ENCODE measurements around the gene B9D1.
A peak's percentile ranks its signal among the peaks of the same experiment; 100 is the strongest.

Gene B9D1

GRCh38 chr17:19362277-19363113 is at the start of gene B9D1:
B9D1 (minus strand) TSS chr17:19362723; CDS start chr17:19362569, 154 bp downstream.
- H3K27ac ChIP-seq, result peak within 1 kb of the TSS; percentile 84
- TF ChIP-seq, protein P1, sequence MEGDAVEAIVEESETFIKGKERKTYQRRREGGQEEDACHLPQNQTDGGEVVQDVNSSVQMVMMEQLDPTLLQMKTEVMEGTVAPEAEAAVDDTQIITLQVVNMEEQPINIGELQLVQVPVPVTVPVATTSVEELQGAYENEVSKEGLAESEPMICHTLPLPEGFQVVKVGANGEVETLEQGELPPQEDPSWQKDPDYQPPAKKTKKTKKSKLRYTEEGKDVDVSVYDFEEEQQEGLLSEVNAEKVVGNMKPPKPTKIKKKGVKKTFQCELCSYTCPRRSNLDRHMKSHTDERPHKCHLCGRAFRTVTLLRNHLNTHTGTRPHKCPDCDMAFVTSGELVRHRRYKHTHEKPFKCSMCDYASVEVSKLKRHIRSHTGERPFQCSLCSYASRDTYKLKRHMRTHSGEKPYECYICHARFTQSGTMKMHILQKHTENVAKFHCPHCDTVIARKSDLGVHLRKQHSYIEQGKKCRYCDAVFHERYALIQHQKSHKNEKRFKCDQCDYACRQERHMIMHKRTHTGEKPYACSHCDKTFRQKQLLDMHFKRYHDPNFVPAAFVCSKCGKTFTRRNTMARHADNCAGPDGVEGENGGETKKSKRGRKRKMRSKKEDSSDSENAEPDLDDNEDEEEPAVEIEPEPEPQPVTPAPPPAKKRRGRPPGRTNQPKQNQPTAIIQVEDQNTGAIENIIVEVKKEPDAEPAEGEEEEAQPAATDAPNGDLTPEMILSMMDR (conservative IDR thresholded peaks at IDR 0.05), result peak; percentile 95

DNA sequence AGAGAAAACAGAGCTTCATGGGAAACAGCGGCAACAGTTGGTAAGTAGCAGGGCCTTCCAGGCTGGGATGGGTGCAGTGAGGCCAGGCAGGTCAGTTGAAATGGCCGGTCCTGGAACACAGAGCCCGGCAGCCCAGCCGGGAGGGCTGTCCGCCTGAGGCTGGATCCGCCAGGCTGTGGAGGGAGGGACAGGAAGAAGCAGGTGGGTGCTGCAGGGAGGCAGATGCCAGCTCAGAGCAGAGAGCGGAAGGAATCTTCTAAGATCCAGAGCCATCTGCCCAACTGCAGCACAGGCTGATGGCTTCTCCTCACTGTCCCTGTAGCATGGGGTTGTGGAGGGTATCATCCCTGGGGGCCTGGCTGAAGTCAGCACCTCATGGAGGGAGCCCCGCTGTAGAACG is 49.1 kb upstream of the B9D1 start:
- no peak overlapping the region for H3K27ac ChIP-seq
- TF ChIP-seq, protein P1 (conservative IDR thresholded peaks at IDR 0.05), result no peak

DNA sequence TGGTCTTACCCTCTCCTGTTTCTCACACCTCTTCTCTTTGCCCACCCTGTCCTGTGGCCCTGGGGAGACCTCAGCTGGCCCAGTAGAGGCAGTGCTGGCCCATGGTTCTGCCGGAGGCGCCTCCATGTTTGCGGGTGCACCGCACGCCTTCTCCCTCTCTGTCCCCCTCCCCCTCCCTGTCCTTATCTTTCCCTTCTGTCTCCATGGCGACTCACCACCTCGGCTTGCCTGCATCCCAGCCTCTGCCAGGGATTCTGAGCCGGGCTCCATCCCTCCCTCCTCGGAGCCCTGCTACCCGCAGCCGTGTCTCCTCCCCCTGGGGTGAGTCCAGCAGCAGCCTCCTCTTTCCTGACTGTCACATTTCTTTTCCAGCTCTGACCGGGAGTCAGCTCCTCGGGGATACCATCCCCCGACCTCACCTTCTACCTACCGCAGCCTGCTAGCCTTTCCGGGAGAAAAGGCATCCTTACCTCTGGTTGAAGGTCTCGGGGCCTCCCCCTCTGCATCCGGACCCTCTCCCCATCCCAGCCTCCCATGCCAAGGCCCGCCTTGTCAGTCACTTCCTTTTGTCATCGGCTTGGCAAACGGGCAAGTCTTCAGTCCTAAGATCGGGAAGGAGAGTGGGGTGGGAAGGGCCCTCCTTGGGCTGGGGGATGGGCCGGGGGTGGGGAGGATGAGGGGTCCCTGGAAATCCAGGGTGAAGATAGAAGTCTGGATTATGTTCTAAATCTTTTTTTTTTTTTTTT is 48.5 kb upstream of the B9D1 start, which contains the start of gene RNF112:
Gene RNF112 (plus strand): TSS at position 358 of the 746 bp plus-strand sequence. CDS start 177 bp downstream, at position 535.
- H3K27ac ChIP-seq, result no peak within 1 kb of the TSS
- TF ChIP-seq, protein P1 (conservative IDR thresholded peaks at IDR 0.05), result no peak

- no peak overlapping the region for H3K27ac ChIP-seq
- TF ChIP-seq, protein P1 (conservative IDR thresholded peaks at IDR 0.05), result no peak
Measured at GRCh38 chr17:19410091-19410490, 47.6 kb upstream of the B9D1 start.

- no peak overlapping the region for H3K27ac ChIP-seq
- TF ChIP-seq, protein P1 (conservative IDR thresholded peaks at IDR 0.05), result no peak
Measured at GRCh38 chr17:19409509-19409908, 47.0 kb upstream of the B9D1 start.

DNA sequence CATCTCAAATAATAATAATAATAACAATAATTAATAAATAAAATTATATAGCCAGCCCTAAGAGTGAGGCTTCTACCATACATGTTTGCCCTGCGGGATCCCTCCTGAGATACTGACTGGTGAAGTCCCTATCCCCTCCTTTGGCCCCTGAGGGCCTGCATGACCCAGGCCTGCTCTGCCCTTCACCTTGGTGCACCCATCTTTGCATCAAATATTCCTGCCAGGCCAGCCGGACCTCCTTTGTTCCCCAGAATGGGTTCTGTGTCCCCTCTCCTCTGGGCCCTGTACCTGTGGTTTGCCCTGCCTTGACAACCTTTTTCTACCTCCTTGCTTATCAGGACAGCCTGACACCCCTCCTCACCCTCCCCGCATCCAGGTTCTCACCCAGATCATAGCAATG is 46.5 kb upstream of the B9D1 start:
- H3K27ac ChIP-seq, result no peak overlapping the region
- TF ChIP-seq, protein P1 (conservative IDR thresholded peaks at IDR 0.05), result no peak

GRCh38 chr17:19408346-19408710 is 45.8 kb upstream of the B9D1 start:
- TF ChIP-seq, protein P1 (conservative IDR thresholded peaks at IDR 0.05), result no peak
- no peak overlapping the region for H3K27ac ChIP-seq
